Measurements from ENCODE around the gene PTPDC1.

The PTPDC1 gene
- 5.0 to 18.8 (median 15.5) reads per million in 18 experiments for total RNA-seq

GRCh38 chr9:94084314-94084713, at the start of gene PTPDC1:
TSS of gene PTPDC1 (plus strand) at chr9:94084464. CDS start at chr9:94084531, 67 bp downstream.
- peak; percentile 39 to 47 for DNase-seq

- DNase-seq: no peak
Measured at GRCh38 chr9:94034511-94034910, 49.8 kb upstream of the PTPDC1 start.

- no peak for DNase-seq
Measured at GRCh38 chr9:94039786-94040185, 44.5 kb upstream of the PTPDC1 start.

GRCh38 chr9:94042516-94043360, 41.5 kb upstream of the PTPDC1 start:
- no peak for DNase-seq

- DNase-seq: no peak
Measured at GRCh38 chr9:94054716-94055115, 29.5 kb upstream of the PTPDC1 start.

GRCh38 chr9:94056442-94056974, 27.8 kb upstream of the PTPDC1 start:
- no peak for DNase-seq

GRCh38 chr9:94057918-94058317, 26.3 kb upstream of the PTPDC1 start:
- no peak for DNase-seq

- no peak for DNase-seq
Measured at GRCh38 chr9:94061864-94062263, 22.4 kb upstream of the PTPDC1 start.

- peak; percentile 62 to 76 for DNase-seq
Measured at GRCh38 chr9:94065535-94065961, 18.7 kb upstream of the PTPDC1 start.

GRCh38 chr9:94068257-94068656, 16.0 kb upstream of the PTPDC1 start:
- DNase-seq: no peak

GRCh38 chr9:94076557-94076956, 7.7 kb upstream of the PTPDC1 start:
- DNase-seq: no peak

- no peak for DNase-seq
Measured at GRCh38 chr9:94078086-94078485, 6.2 kb upstream of the PTPDC1 start.

GRCh38 chr9:94079236-94079635, 5.0 kb upstream of the PTPDC1 start:
- DNase-seq: no peak

- no peak for DNase-seq
Measured at GRCh38 chr9:94080249-94080648, 4.0 kb upstream of the PTPDC1 start.

- DNase-seq: no peak
Measured at GRCh38 chr9:94081435-94081834, 2.8 kb upstream of the PTPDC1 start.

- DNase-seq: no peak
Measured at GRCh38 chr9:94081864-94082463, 2.3 kb upstream of the PTPDC1 start.

- no peak for DNase-seq
Measured at GRCh38 chr9:94082553-94082952, 1.7 kb upstream of the PTPDC1 start.

- no peak for DNase-seq
Measured at GRCh38 chr9:94082956-94083355, 1.3 kb upstream of the PTPDC1 start.

GRCh38 chr9:94083384-94083783, 880 bp upstream of the PTPDC1 start:
- DNase-seq: no peak

GRCh38 chr9:94085062-94085639, 887 bp downstream of the PTPDC1 start:
- no peak for DNase-seq

- DNase-seq: no peak
Measured at GRCh38 chr9:94086486-94087345, 2.5 kb downstream of the PTPDC1 start.

Measured in inflammatory macrophage (primary cell).